Sigmoid colon (tissue), 4 donors: Measurements from ENCODE around the gene LATS1.

ENCODE experiments used
- EP300 ChIP-seq, 4 donors: sonication (generic); formaldehyde crosslinking; IDR thresholded peaks; one replicate each; pipeline ENCODE4 v1.6.1; 2017; ENCODE audit warnings: antibody characterized with exemption in 4 of 4
- POLR2A ChIP-seq, 2 donors: fragments of 450-650 bp; IDR thresholded peaks; one replicate each; pipeline ENCODE4 v1.6.1; 2016; ENCODE audit warnings: antibody characterized with exemption in 2 of 2, mild to moderate bottlenecking in 2 of 2, moderate library complexity in 2 of 2
- POLR2AphosphoS5 ChIP-seq, 4 donors: sonication (generic); formaldehyde crosslinking; IDR thresholded peaks; one replicate each; pipeline ENCODE4 v1.6.1; 2017; ENCODE audit warnings: antibody characterized with exemption in 4 of 4
- TF ChIP-seq, protein P1 (sequence below), 4 experiments: fragments of 450-650 bp in 3 of 4; fragments of 200-600 bp in 1 of 4; IDR thresholded peaks; one replicate each; pipeline ENCODE4 v1.5.1; 2016 to 2019; ENCODE audit warnings: antibody characterized with exemption in 4 of 4, mild to moderate bottlenecking in 3 of 4, moderate library complexity in 2 of 4

DNA sequence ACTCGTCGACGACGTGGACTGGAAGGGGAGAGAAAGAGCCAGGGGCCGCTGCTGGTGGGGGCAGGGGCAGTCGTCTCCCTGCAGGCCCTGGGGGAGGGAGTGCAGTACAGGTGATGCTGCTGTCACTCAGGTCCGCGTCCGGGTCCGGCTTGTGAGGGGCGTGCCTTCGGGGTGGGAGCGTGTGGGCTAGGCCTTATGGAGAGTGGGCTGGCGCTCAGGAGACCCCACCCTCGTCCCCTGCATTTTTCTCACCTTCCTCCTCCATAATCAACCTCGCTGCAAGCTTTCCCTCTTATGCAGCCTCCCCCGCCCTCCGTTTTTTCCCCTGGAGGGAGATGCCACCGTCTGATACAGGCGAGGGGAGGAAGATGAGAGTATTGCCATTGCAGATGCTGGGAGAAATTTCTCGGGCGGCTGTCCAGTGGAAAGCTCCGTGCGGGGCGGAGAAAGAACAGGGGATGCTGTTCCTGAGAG lies 32.3 kb upstream of the LATS1 start:
- no peak for TF ChIP-seq POLR2A (IDR thresholded peaks at IDR 0.05)
- TF ChIP-seq, protein P1, sequence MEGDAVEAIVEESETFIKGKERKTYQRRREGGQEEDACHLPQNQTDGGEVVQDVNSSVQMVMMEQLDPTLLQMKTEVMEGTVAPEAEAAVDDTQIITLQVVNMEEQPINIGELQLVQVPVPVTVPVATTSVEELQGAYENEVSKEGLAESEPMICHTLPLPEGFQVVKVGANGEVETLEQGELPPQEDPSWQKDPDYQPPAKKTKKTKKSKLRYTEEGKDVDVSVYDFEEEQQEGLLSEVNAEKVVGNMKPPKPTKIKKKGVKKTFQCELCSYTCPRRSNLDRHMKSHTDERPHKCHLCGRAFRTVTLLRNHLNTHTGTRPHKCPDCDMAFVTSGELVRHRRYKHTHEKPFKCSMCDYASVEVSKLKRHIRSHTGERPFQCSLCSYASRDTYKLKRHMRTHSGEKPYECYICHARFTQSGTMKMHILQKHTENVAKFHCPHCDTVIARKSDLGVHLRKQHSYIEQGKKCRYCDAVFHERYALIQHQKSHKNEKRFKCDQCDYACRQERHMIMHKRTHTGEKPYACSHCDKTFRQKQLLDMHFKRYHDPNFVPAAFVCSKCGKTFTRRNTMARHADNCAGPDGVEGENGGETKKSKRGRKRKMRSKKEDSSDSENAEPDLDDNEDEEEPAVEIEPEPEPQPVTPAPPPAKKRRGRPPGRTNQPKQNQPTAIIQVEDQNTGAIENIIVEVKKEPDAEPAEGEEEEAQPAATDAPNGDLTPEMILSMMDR (IDR thresholded peaks at IDR 0.05) = no peak
- no peak for TF ChIP-seq EP300 (IDR thresholded peaks at IDR 0.05)
- TF ChIP-seq POLR2AphosphoS5 (IDR thresholded peaks at IDR 0.05) = no peak
